Fibroblast of villous mesenchyme (primary cell): ENCODE data around the gene NDE1. TPM values are rescaled to one million over a fixed set of nuclear protein-coding genes. Genes with fewer than 3 reads are reported as not detected.
"Not testable (repeated sequence)": the region's sequence is repeated elsewhere in the genome, so short reads cannot be mapped to it uniquely, and the experiment has no call there.

Experiments used
- DNase-seq: peaks from one replicate; pipeline ENCODE4 v3.0.0-alpha.2; 2010; ENCODE audit warnings: low read depth
- H3K4me3 ChIP-seq: 2 replicates; pipeline ENCODE4 v1.5.1; 2011; ENCODE audit warnings: low read depth, mild to moderate bottlenecking, low read length
- CTCF ChIP-seq: IDR thresholded peaks from 2 replicates; pipeline ENCODE4 v1.5.1; 2012; ENCODE audit warnings: low read depth, mild to moderate bottlenecking, low read length; ENCODE audit not compliant: insufficient read depth
- total RNA-seq: library from RNA; depleted of rRNA; stranded (reverse); fragments of >200 nt; gene quantifications from 2 replicates; pipeline ENCODE4 v1.2.3, GENCODE V29; 2012

NDE1 gene
- total RNA-seq, 1 donor, result 43.2 TPM

- no peak for DNase-seq
- no peak for TF ChIP-seq CTCF
- H3K4me3 ChIP-seq, result no peak overlapping the region
These were observed 73.8 kb downstream of the NDE1 start for GRCh38 chr16:15723808-15724207.

- no peak for TF ChIP-seq CTCF
- H3K4me3 ChIP-seq, result no peak overlapping the region
- no peak for DNase-seq
These were observed 75.7 kb downstream of the NDE1 start for GRCh38 chr16:15725641-15726240.

GRCh38 chr16:15726715-15727114, 76.7 kb downstream of the NDE1 start:
- no peak for DNase-seq
- no peak for TF ChIP-seq CTCF
- no peak overlapping the region for H3K4me3 ChIP-seq

- H3K4me3 ChIP-seq, DNase-seq: not testable (repeated sequence)
These were observed 77.7 kb downstream of the NDE1 start for GRCh38 chr16:15727697-15728096.

GRCh38 chr16:15729152-15729551, 79.1 kb downstream of the NDE1 start:
- H3K4me3 ChIP-seq, result no peak overlapping the region
- no peak for DNase-seq
- no peak for TF ChIP-seq CTCF

GRCh38 chr16:15732416-15732815, 82.4 kb downstream of the NDE1 start:
- DNase-seq, result peak; percentile 8
- TF ChIP-seq CTCF, result no peak
- no peak overlapping the region for H3K4me3 ChIP-seq

GRCh38 chr16:15735610-15736009, 85.6 kb downstream of the NDE1 start:
- no peak overlapping the region for H3K4me3 ChIP-seq
- no peak for DNase-seq
- no peak for TF ChIP-seq CTCF
